Measurements from ENCODE around the gene B9D1.

B9D1 gene

DNA sequence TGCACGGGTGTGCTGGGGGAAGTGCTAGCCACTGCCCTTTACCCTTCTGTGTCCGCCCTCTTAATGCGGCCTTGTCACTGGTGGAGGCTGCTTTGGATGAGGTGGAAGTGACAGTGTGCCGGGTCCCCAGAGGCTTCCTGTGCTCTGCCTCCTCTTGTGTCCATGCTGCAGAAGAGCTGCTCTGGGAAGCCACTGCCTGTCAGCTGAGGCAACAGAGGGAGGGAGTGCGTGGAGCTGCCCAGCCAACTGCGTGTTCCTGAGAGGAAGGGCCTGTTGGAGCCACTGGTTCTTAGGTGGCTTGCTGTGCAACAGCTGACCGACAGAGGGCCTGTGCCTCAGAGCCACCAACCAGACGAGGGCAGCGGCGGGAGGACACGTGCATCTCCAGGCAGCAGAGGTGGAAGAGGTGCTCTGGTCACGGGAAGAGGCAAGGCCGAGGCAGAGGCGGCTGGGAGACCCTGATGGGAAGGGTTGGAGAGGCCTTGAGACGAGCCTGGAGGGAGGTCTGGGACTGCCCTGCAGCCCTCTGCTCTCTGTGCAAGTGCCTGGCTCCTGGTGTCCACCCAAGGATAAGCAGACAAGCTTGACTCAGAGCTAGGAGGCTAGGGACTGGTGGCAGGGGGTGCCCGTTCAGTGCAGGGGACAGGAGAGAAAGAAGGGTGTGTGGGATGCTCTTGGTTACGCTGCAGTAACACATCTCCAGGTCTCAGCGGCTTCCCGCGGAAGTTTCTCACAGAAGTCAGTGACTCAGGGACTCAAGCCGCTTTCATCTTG is 25.4 kb downstream of the B9D1 start:
- no peak for DNase-seq

DNA sequence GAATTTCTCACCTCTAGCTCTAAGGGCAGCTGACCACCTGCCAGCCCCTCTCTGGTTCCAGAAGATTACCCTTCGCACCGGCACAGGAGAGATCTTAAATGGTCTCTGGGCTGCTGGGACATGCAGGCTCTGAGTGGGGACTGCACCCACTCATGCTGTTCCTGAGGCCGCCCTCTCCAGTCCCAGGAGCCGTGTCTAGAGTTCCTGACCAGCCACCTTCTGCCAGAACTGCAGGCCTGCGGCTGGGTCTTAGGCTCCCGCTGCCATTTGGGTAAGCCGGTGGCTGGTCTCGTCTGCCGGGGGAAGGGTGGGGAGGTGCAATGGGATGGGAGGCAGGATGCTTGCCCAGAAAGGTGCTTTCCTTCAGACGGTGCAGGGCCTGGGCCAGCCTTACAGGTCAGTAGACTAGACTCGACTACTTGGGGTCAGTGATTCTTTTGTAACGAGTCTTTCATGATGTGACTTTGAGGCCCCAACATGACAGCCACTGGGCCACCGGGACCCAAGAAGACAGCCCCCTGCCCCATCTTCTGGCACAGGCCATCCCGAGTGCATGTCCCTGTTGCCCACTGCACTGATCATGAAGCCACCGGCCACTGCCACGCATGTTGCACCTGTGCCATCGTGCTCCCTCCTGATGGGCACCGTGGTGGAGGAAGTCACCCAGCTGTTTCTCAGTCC is 26.4 kb downstream of the B9D1 start:
- DNase-seq: no peak

DNA sequence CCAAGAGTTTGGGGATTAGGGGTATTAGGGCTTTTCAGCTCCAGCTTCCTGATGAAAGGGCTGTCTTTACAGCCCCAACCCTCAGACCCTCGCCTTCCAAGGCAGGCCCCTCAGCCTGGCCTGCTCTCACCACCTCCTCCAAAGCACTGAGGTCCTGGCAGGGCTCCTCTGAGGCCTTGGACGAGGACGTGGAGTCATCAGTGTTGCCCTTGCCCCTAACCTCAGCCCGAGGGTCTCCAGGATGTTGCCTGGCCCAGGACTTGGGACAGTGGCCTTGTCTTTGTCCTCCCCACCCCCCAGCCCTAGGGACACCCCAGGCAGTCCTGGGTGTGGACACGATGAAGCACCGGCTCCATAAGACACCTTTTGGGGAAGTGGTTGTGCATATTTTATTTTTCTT is 28.2 kb downstream of the B9D1 start:
- no peak for DNase-seq

GRCh38 chr17:19333736-19334290 is 28.7 kb downstream of the B9D1 start:
- DNase-seq: no peak

- DNase-seq: no peak
These were observed 29.4 kb downstream of the B9D1 start for GRCh38 chr17:19333132-19333440.

GRCh38 chr17:19332371-19333131 is 30.0 kb downstream of the B9D1 start:
- no peak for DNase-seq

GRCh38 chr17:19331543-19332245 is 30.8 kb downstream of the B9D1 start:
- no peak for DNase-seq

- no peak for DNase-seq
These were observed 31.4 kb downstream of the B9D1 start for GRCh38 chr17:19331134-19331533.

- DNase-seq: no peak
These were observed 32.3 kb downstream of the B9D1 start for GRCh38 chr17:19330271-19330670.

DNA sequence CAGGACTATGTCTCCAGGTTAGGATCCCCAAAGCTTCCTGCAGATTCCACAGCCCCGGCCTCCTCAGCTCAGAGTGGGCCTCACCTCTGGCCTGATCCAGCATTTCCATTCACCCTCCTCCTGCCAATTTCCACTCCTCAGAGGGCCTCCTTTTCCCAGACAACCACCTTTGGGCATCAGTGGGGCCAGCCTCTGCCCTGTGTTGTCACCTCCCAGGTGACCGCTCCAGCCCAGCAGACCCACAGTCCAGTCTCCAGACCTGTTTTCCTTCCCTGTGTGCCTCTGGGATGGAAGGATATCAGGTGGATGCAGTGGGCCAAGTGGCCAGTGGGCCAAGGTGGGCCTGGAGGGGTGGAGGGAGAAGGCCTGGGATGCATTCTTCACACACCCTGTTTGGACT is 32.7 kb downstream of the B9D1 start:
- DNase-seq: no peak

- DNase-seq: no peak
These were observed 33.4 kb downstream of the B9D1 start for GRCh38 chr17:19329136-19329535.

DNA sequence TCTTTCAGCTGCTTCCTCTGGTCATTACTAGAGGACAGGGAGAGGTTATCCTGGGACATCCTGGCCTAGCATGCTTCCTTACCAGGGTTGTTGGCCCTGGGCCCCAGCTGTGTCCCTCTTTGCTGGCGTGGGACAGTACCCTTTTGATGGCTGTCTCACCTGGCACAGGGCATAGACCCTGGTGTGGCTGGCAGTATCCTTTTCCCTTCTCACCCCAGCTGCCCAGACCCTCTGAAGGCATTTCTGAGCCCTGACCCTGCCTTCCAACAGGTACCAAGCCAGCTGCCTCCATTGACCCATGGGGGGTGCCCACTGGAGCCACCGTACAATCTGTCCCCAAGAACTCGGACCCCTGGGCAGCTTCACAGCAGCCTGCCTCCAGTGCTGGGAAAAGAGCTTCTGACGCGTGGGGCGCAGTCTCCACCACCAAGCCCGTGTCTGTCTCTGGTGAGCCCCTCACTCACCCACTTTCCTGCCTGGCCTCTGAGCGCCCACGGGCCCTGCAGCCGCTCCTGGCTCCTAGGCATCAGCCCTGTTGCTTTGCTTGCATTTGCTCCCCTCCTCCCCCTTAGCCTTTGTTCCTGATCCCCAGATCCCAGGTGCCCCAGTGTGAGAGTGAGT is 34.0 kb downstream of the B9D1 start:
- DNase-seq: no peak

- no peak for DNase-seq
These were observed 35.3 kb downstream of the B9D1 start for GRCh38 chr17:19327031-19327783.

DNA sequence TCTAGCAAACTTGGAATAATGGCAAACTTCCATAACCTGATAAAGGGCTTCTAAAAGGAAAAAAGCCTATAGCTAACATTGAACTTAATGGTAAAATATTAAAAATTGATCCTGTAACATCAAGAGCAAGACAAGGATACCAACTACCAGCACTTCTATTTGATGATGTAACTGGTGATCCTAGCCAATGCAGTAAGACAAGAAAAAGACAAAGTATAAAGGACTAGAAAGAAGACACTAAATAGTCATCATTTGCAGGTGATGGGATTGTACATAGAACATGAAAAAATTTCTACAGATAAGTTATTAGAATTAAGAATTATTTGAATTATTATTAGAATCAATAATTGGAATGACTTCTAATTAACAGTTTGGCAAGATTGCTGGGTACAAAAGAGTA is 37.0 kb downstream of the B9D1 start:
- DNase-seq: no peak

DNA sequence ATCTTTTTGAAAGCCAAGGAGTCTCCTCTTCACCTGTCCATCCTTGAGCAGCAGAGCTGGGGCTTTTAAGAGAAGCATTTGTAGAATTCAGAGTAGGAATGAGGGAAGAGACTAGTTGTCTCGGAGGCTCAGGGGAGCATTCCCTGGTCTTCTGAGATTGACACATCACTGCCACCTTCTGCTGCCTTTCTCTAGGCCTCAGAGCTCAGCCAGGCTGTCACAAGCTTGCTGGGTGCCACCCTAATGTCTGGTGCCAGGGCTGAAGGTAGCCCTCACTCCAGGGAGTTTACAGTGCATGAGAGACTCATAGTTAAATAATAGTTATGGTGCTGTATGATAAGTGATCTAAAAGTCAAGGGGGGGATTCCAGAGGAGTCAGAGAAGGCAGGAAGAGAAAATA is 39.7 kb downstream of the B9D1 start:
- no peak for DNase-seq

GRCh38 chr17:19322129-19322505 is 40.4 kb downstream of the B9D1 start:
- no peak for DNase-seq

GRCh38 chr17:19321481-19322128 is 40.9 kb downstream of the B9D1 start:
- DNase-seq: no peak

GRCh38 chr17:19320876-19321275 is 41.6 kb downstream of the B9D1 start:
- DNase-seq: no peak

DNA sequence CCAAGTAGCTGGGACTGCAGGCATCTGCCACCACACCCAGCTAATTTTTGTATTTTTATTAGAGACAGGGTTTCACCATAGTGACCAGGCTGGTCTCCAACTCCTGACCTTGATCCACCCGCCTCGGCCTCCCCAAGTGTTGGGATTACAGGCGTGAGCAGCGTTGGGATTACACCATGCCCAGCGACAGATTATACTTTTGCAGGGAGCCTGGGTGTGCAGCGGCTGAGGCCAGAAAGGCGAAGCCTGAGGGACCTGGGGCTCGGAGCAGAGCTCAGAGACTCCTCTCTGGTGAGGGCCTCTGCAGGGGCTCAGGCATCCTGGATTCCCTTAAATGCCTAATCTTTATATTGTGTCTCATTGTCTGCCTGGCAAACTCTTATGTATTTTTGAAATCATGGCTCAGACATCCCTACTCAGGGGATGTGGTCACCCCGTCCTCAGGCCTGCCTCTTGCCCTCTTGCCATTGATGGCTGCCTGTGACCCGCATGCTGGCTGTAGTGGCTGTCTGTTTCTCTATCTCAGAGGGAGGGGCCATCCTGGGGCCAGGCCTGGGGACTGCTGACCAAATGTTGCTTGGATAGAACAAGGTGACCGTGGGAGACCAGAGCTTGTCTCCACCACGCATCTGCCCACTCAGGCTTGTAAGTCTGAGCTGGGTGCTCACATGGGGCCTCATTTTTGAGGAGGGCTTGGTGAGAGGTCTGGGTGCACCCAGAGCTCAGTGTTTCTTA is 42.6 kb downstream of the B9D1 start:
- no peak for DNase-seq

DNA sequence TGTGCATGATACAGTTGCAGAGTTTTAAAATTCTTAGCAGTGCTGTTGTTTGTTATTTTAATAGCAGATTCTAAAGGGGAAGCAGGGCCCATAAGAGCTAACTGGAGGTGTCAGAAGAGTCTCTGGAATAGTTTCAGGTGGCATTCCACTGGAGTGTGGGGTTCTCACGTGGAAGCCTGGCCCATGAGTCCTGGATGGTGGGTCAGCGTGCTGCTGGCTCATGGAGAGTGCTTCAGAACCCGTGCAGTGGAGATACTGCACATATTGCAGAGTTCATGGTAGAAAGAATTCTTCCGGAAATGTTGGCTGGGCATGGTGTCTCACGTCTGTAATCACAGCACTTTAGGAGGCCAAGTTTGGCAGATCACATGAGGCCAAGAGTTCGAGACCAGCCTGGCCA is 43.9 kb downstream of the B9D1 start:
- no peak for DNase-seq

All from NCI-H1417 treated with DMSO at 0.1 percent for 48 hours (cell line).